ENCODE results near the gene SP6. TPM values are rescaled to one million over a fixed set of nuclear protein-coding genes. Genes with fewer than 3 reads are reported as not detected.

The SP6 gene
- total RNA-seq, 4 donors from 2014 or later = 0.30 to 1.3 (median 0.71) TPM

- no peak for TF ChIP-seq POLR2A (IDR thresholded peaks at IDR 0.05)
- TF ChIP-seq EP300 (IDR thresholded peaks at IDR 0.05) = no peak
- TF ChIP-seq CTCF (IDR thresholded peaks at IDR 0.05) = no peak
- H3K27ac ChIP-seq = no peak overlapping the region
- no peak for DNase-seq (ENCODE audit: low spot score in 2 of 2)
- WGBS, 2 donors = 71 to 82% methylated on average over 4 of the region's 4 CpGs
- H3K27me3 ChIP-seq = no peaks in the 10 kb centered on the region
- no peaks in the 10 kb centered on the region for H3K9me3 ChIP-seq
- peaks cover 0 to 29% (median 11%) of the 10 kb centered on the region in 4 donors for H3K4me1 ChIP-seq
- peaks cover 0 to 74% (median 29%) of the 10 kb centered on the region in 3 donors for H3K36me3 ChIP-seq
- no peak overlapping the region for H3K4me3 ChIP-seq
Observed at GRCh38 chr17:47822785-47823184, 28.2 kb downstream of the SP6 start.

GRCh38 chr17:47821424-47822391, 29.3 kb downstream of the SP6 start, which contains the start of gene OSBPL7:
OSBPL7 (minus strand) TSS chr17:47821794; CDS start chr17:47820278, 1,516 bp downstream.
- H3K4me3 ChIP-seq = peak within 1 kb of the TSS; percentile 23 to 66 (median 58)
- no peaks in the 10 kb centered on the region for H3K27me3 ChIP-seq
- peaks cover 0 to 74% (median 34%) of the 10 kb centered on the region in 3 donors for H3K36me3 ChIP-seq
- peaks cover 0 to 29% (median 11%) of the 10 kb centered on the region in 4 donors for H3K4me1 ChIP-seq
- DNase-seq (ENCODE audit: low spot score in 2 of 2) = peak in 1 of 2 donors; percentile 11
- 4 to 6% methylated on average over 16 to 21 of the region's 21 CpGs for WGBS, 2 donors
- no peaks in the 10 kb centered on the region for H3K9me3 ChIP-seq
- TF ChIP-seq CTCF (IDR thresholded peaks at IDR 0.05) = peak in 1 of 5 experiments; percentile 22
- TF ChIP-seq EP300 (IDR thresholded peaks at IDR 0.05) = no peak
- TF ChIP-seq POLR2A (IDR thresholded peaks at IDR 0.05) = no peak
- H3K27ac ChIP-seq = peak within 1 kb of the TSS; percentile 1 to 78 (median 62)

- Histone ChIP-seq H3K4me1 (peaks cover 0 to 29% (median 11%) of the 10 kb centered on the region in 4 donors), H3K9me3 (no peaks in the 10 kb centered on the region), H3K27me3 (no peaks in the 10 kb centered on the region), H3K36me3 (peaks cover 0 to 74% (median 34%) of the 10 kb centered on the region in 3 donors), H3K4me3 (peak overlapping the region; percentile 23 to 66 (median 58)), H3K27ac (peak overlapping the region in 3 of 4 donors; percentile 60 to 78 (median 64))
- TF ChIP-seq EP300 (IDR thresholded peaks at IDR 0.05) (no peak), CTCF (IDR thresholded peaks at IDR 0.05) (no peak), POLR2A (IDR thresholded peaks at IDR 0.05) (no peak)
- DNase-seq (ENCODE audit: low spot score in 2 of 2) = no peak
- 3 to 10% methylated on average over 4 of the region's 4 CpGs for WGBS, 2 donors
Observed at GRCh38 chr17:47821031-47821423, 29.9 kb downstream of the SP6 start.

GRCh38 chr17:47820033-47820789, 30.8 kb downstream of the SP6 start:
- Histone ChIP-seq H3K27me3 (no peaks in the 10 kb centered on the region), H3K27ac (peak overlapping the region in 1 of 4 donors; percentile 78), H3K4me1 (peaks cover 0 to 29% (median 11%) of the 10 kb centered on the region in 4 donors), H3K36me3 (peaks cover 0 to 74% (median 31%) of the 10 kb centered on the region in 3 donors), H3K4me3 (no peak overlapping the region), H3K9me3 (no peaks in the 10 kb centered on the region)
- DNase-seq (ENCODE audit: low spot score in 2 of 2) = no peak
- TF ChIP-seq CTCF (IDR thresholded peaks at IDR 0.05) (no peak), POLR2A (IDR thresholded peaks at IDR 0.05) (no peak), EP300 (IDR thresholded peaks at IDR 0.05) (no peak)
- WGBS, 2 donors = 59 to 61% methylated on average over 12 of the region's 12 CpGs
